ENCODE data around the gene C2CD2.

Gene C2CD2

DNA sequence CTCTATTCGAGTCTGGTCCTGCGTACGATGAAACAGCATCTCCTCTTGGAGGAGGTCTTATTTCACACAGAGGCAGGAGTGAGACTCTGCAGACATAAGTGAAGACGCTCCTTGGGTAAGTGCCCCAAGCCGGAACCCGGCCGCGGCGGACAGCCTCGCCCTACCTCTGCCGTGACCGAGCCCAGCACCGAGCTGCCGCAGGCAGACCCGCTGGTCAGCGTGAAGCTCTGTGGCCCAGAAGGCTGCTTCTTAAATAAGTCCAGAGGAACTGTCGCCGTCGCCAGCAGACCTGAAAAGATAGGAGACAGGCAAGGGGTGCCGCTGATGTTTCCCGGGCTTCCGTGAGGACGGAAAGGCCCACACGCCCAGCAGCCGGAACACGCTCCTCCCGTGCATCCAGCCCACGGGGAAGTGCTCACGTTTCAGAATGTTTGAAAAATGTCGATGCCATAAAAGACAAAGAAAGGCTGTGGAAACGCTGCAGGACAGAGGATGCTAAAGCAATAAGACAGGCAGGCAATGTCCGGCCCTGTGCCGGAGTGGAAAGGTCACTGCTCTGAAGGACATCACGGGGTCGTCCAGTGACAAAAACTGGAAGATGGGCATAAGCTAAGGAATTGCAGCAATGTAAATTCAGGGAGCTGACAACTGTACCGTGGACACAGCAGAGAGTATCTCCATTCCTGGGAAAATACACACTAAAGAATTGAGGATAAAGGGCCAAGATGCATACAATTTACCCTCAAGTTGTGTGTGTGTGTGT lies 46.1 kb downstream of the C2CD2 start:
- DNase-seq (ENCODE audit: low read depth), result no peak

DNA sequence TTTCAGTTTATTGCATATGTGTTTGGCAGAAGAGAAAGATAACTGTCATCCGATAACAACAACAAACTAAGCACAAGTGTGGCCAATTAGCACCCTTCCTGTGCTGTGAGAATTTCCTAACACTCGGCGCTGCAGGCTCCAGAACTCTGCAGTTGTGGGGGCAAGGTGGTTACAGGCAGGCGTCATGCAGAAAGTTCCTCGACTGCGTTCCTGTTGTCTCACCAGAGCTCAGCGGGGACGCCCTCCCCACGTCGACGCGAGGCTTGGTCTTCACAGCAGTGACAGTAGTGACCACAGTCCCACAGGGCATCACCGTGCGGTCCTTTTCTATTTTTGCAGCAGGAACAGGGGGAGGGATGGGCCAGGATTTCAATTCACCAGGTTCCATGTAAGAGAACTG lies 47.0 kb downstream of the C2CD2 start:
- DNase-seq (ENCODE audit: low read depth), result no peak

DNA sequence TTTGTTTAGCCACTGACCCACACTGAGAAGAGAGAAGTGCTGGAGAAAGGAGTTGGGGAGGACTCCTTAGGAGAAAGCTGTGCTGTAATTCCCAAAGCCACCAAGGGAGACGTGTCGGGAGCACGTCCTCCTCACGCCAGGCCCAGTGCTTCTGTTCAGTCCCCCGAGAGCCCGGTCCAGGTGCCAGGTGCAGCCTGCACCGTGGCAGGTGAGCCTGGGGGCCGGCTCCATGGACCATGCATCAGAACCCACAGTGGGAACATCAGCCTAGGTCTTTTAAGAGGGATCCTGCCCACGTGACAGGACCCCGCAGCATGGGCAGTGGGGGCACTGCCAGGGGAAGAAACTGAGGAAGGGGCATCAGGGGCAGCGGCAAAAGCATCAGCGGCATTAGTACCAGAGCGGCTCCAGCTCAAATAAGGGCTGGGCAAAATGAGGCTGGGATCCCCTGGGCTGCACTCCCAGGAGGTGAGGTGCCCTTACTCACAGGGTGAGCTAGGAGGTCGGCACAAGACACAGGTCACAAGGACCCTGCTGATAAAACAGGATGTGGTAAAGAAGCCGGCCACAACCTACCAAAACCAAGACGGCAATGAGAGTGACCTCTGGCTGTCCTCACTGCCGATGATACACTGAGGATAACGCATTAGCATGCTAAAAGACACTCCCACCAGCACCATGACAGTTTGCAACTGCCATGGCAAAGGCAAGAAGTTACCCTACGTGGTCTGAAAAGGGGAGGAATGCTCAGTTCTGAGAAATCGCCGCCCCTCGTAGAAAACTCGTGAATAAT lies 50.1 kb downstream of the C2CD2 start:
- no peak for DNase-seq (ENCODE audit: low read depth)

DNA sequence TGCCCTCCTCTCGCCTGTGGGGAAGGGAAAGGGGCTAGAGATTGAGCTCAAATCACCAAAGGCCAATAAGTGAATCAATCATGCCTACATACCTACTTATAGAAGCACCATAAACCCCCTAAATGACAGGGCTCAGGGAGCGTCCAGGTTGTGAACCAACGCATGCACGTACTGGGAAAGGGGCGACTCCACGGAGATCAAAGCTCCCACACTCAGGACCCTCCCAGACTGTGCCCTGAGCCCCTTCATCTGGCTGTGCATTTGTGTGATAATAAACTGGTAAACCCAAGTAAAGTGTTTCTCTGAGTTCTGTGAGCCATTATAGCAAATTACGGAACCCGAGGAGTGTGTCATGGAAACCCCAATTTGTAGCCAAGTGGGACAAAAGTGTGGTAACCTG lies 50.9 kb downstream of the C2CD2 start:
- DNase-seq (ENCODE audit: low read depth), result no peak

DNA sequence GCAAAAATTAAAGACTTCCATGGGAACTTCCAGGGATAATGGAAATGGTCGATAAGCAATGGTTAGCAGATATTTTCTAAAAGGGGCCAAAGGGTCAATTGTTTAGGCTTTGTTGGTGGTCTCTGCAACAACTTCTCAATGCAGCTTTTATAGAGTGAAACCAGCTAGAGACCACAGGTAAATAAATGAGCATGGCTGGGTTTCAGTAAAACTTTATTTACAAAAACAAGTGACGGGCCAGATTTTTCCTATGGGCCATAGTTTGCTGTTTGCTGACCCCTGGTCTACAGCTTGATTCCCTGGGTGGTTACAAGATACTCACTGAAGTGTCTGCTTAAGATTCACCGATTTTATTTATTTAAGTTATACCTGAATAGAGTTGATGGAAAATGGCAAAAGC lies 52.0 kb downstream of the C2CD2 start:
- DNase-seq (ENCODE audit: low read depth), result no peak

DNA sequence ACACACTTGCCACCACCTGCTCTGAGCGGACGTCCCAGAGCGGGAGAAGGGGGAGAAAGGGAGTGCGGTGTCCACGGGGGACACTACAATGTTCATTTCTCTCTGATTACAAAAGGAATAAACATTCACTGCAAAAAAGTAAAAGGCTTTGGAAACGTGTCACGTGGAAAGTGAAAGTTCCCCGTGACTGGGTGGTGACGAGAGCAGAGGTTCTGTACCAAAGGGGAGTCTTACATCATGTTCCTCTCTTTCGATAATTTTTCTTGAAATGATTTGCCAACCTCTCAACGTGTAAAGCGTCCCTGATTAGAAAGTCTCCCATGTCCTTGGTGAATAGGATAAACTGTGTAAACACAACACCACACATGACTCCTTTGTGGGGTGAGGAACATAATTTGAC lies 52.7 kb downstream of the C2CD2 start:
- no peak for DNase-seq (ENCODE audit: low read depth)

DNA sequence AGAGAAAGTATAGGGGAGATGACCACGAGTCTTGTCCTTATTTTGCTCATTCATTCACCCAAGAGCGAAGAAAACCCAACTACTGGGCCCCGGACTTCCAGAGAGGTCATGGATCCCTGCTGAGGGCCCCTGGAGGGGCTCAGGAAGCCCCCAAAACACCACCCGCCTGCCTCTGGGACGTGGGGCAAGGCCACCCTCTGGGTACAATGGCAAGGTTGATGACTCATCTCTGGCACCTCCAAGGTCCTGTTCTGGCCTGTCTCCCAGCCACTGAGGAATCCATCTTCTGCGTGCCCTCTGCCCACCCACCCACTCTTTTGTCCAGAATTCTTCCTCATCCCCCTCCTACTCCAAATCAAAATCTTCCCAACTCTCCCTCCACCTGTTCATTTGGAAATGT lies 53.4 kb downstream of the C2CD2 start:
- no peak for DNase-seq (ENCODE audit: low read depth)

DNA sequence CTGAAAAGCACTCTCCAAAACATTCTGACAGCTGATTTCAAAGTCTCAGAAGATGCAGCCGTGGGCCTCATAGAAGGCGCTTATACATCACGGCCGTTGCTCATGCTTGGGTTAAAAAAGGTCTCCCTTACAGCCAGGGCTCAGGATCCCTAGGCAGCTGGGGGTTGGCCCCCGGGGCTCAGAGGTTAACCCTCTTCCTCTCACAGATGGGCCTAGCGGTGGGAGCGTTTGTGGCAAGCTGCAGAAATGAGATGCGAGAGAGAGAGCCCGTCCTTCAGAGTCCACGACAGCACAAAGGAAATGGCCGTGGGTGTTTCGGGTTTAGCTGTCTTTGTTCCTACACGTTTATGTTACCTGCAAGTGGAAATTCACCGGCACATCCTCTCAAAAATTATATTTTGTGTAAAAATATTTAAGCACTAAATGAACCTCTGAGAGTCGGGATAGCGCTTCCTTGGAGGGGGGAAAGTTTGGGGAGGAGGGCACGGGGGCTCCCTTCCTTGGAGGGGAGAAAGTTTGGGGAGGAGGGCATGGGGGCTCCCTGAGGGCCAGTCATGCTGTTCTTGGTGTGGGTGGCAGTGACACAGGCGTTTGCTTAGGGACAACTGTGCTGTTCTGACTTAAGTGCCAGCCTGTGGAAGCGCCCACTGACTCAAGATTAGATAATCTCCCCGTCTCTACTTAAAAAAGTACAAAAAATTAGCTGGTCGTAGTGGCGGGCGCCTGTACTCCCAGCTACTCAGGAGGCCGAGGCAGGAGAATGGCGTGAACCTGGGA lies 54.2 kb downstream of the C2CD2 start:
- DNase-seq (ENCODE audit: low read depth), result no peak

DNA sequence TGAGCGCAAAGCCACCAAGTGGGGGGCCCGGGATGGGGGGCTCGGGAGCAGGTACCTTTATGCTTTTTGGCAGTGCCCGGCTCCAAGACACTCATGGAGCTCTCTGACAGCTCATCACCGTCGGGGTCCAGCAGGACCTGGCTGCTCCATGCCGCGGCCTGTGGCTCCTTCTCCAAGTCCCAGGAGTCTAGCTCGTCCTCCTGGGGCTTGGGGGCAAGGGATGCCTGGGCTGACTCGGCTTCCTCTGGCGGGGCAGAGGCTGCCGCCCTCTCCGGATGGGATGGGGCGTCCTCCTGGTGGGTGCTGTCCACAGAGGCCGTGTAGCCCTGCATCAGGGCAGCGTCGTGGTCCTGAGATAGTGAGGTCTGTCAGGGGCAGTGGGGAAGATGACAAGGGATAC lies 54.8 kb downstream of the C2CD2 start:
- no peak for DNase-seq (ENCODE audit: low read depth)

DNA sequence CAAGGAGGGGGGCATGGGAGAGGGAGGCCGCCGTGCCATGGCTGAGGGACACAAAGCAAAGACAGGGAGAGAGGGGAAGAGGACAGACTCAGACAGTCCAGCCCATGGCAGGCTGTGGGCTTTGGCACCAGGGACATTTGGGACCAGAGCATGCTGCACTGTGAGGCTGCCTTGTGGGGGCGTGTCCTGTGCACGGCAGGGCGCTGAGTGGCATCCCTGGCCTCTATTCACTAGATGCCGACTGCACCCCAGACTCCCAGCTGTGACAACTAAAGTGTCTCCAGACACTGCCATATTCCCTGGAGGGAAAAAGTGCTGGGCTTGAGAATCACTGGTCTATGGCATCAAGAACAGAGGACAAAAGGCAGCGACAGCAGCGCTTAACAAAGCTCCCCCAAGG lies 56.1 kb downstream of the C2CD2 start:
- no peak for DNase-seq (ENCODE audit: low read depth)

DNA sequence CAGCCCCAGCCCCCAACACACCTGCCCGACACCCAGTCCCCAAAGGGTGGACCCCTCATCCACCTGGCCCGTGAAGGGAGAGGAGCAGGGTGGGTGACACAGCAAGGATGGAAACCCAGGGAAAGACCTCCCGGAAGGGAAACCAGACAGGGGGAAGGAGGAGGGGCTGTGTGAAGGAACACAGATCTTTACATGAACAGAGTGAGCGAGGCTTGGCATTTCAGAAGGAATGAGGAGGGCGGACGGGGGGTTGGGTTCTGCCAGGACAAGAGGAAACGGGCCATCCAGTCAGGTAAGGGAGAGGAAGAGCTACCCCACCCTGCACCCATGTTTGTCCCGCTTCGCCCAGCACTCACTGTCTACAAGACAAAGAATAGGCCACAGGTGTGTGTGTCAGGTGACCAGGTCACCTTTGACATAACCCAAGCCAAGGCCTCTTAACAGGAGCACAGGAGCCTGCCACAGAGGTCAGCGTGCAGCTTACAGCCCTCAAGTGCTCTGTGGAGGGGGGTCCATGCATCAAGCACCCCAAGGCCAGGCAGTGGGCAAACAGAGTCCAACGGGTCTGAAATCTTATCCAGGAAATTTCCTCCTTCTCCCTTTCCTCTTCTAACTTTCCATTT lies 56.7 kb downstream of the C2CD2 start:
- no peak for DNase-seq (ENCODE audit: low read depth)

DNA sequence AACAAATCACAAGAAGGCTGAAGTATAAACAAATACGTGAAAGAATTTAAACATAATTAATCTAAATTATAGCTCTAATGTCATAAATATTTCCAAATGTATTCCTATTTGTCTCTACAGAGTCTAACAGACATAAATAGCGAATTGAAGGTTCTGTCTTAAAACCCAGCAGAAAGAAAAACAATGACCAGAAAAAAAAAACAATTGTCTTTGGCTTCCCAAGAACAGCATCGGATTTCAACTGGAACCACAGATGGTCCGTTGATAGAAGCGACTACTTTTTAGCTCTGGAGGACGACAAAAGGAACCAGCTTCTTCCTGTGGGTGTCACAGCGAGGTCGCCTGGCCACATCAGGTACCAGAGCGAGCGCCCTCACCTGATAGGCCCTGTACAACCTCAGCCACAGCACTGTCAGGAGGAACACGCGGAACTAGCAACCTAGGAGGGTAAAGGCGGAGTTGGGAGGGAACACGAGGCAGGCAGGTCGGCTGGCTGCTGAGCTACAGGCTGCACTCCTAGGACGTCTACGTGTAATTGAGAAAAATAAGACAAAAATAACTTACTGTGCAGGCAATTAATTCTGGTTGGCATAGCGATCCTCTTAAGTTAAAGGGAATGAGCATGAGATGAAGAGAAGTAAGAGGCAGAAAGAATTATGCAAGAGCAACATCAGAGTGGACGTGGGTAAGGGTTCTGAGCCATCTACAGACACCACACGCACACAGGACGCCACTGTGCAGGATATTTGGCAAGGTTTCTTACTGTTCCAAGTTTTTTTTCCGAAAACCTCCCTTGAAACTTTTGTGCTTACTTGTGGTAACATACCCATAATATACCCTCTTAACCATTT lies 58.0 kb downstream of the C2CD2 start:
- peak; percentile 12 for DNase-seq (ENCODE audit: low read depth)

DNA sequence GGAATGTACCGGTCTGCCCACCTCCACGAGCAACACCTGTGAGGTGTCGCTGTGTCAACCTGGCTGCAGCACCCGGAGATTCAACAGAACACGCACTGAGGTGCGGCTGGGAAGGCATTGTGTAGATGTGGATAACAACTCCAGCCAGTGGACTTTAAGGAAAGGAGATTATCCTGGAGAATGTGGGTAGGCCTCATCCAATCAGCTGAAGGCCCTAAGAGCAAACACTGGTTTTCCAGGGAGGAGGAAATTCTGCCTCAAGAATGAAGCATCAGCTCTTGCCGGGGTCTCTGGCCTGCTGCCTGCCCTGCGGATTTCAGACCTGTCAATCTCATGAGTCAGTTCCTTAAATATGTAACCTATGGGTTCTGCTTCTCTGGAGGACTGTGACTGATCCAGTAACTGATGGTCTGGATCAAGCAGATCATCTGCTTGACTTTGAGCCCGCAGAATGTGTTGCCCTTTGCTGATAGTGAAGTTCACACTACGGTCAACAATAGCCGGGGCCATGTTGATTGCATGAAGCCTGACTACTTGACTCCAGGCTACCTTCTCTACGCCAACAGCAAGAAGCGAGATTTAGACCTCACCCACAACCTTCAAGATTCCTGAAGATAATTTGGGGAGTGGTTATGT lies 58.8 kb downstream of the C2CD2 start:
- no peak for DNase-seq (ENCODE audit: low read depth)

DNA sequence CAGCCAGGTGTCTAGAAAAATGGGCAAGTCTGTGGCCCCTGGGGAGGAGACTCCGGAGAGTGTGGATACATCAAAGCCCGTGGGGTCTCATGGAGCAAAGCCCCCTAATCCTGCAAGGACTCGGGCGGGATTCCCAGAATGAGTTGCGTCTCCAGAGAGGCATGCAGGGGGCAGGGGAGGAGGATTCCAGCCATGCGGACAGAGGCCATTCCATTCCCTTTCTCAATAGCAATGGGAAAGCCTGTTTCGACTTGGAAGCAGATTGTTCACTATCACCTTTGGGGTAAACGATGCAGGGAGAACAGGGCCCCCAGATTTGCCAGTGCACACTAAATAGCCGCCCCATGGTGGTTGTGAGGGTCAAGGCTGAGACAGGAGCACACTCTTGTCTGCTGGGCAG lies 59.3 kb downstream of the C2CD2 start:
- no peak for DNase-seq (ENCODE audit: low read depth)

DNA sequence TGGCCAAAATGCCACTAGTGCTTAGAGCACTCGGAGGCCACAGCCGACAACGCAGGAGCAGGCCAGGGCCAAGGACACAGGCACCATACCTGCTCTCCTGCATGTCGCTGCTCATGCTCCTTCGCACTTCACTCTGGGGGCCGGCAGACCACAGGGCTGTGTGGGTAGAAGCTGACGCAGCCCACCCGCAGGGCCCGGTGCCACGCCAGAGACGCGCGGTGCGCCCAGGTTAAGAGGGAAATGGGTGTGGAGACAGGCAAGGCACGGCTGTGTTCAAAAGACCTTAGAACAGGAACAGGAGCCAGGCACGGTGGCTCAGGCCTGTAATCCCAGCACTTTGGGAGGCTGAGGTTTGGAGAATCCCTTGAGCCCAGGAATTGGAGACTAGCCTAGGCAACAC lies 61.1 kb downstream of the C2CD2 start:
- DNase-seq (ENCODE audit: low read depth), result no peak

DNA sequence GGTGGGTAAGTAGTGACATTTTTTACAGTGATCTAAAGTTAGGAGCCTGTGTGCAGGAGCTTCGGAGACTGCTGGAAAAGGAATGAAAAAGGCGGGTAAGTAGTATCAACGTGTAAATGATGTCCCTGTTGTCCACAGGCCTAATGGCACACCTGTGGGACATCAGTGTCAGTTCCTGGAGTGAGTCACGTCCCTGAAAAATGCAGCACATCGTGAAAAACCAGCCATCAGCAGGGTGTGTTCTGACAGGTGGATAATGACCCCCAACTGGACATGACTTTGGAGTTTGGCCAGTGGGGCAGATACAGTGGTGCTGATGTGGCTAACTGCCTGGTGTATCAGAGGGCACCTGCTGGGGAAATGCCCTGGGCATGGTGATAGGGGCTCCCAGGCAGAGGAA lies 62.7 kb downstream of the C2CD2 start:
- DNase-seq (ENCODE audit: low read depth), result no peak

DNA sequence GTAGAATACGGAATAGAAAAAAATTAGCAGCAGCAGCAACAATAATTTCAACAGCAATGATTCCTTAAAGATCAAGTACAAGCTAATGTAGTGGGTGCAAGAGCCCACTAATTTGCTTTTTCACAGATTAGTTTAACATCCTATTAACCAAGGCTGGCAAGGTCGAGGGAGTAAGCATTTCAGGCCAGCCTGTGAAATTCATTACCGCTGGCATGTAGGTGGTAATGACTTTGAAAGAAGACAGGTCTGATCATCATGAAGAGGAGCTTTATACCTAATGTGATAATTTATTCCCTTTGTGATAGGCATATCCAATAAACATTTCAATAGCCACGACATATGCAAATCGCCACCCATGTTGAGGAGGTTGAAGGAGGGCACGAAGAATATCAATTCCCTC lies 63.5 kb downstream of the C2CD2 start:
- DNase-seq (ENCODE audit: low read depth), result no peak

DNA sequence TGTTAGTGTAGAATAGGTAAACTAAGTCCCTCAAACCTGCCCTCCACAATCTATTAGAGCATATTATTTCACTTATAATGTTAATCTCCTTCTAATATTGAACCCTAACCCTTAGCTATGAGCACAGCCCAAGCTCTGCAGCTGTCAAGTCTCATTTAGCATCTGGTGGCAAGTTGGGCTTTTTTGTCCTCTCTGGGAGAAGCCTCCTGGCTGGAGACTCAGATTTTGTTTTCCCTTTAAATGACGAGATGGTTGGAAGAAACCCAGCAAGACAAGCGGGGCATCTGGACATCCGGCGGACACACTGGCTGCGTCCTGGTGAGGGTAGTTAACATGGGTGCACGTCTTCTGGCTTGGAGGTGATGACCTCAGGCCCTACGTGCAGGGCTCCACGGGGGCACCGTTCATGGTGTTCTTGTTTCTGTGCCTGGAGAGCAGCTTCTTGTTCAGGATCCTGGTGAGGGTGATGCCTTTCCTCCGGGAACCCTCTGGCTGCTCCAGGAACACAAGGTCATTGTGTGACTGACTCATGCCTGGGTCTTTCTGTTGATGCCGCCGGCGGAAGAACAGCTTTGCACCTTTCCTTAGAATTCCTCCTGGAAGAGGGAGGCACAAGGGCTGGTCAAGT lies 65.0 kb downstream of the C2CD2 start:
- no peak for DNase-seq (ENCODE audit: low read depth)

DNA sequence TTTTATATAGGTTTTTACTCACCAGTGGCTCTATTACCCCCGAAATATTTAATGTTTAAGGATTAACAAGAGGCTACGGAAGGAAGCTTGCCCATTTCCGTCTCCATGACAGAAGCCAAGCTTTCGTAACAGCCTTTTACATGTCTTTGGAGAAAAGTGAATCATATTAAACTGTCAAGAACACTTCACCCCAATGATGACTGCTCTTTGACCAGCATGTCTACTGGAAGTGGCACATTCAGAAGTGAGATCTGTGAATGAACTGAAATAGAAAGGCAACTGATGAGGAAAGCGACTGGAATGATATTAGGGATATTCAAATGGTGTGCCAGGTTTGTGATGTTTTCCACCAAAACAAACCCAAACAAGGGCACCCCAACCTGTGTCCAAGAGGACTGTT lies 66.2 kb downstream of the C2CD2 start:
- no peak for DNase-seq (ENCODE audit: low read depth)

DNA sequence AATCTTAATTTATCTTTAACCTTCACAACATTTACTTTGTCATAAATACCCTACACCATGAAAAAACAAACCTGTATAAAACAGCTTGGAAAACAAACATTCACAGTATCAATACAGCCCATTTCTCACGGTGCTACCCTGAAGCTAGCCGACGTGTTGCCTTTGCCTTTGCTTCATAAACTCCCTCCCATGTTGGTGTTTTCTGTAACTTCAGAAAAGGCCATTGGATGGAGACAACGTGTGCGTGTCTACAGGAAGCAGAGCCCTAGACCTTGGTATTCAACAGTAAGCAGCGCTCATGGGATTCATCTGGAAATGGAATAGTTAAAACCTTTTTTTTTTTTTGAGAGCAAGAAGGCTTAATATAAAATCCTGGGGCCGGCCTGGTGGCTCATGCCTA lies 67.5 kb downstream of the C2CD2 start:
- DNase-seq (ENCODE audit: low read depth), result no peak
